ENCODE measurements around the gene LIN7A. TPM values are rescaled to one million over a fixed set of nuclear protein-coding genes. Genes with fewer than 3 reads are reported as not detected.
"Not testable (repeated sequence)": the region's sequence is repeated elsewhere in the genome, so short reads cannot be mapped to it uniquely, and the experiment has no call there.

The LIN7A gene
- total RNA-seq, 4 donors from 2014 or later, result 5.0 to 28.2 (median 20.7) TPM

DNA sequence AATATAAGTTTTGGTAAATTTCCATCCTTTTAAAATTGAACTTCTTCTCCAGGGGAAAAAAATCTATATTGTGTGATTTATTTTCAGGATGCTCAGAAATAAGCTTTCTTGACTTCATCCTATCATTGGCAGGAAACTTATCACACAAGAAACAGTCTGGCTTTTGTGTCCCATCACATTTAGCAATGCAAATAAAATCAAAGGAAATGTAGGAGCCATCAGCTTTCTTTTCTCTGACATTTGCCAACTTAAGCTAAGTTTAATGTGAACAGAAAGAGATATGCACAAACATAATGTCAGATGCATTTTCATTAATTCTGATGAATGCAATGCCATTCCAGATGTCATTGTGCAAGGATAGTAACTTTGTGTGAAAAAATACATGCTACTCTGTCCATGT, 56.6 kb downstream of the LIN7A start:
- no peak for DNase-seq
- H3K4me3 ChIP-seq, result no peak overlapping the region
- no peak for TF ChIP-seq POLR2A (IDR thresholded peaks at IDR 0.05)
- TF ChIP-seq, protein P1, sequence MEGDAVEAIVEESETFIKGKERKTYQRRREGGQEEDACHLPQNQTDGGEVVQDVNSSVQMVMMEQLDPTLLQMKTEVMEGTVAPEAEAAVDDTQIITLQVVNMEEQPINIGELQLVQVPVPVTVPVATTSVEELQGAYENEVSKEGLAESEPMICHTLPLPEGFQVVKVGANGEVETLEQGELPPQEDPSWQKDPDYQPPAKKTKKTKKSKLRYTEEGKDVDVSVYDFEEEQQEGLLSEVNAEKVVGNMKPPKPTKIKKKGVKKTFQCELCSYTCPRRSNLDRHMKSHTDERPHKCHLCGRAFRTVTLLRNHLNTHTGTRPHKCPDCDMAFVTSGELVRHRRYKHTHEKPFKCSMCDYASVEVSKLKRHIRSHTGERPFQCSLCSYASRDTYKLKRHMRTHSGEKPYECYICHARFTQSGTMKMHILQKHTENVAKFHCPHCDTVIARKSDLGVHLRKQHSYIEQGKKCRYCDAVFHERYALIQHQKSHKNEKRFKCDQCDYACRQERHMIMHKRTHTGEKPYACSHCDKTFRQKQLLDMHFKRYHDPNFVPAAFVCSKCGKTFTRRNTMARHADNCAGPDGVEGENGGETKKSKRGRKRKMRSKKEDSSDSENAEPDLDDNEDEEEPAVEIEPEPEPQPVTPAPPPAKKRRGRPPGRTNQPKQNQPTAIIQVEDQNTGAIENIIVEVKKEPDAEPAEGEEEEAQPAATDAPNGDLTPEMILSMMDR (IDR thresholded peaks at IDR 0.05), result no peak
- no peaks in the 10 kb centered on the region for H3K36me3 ChIP-seq
- H3K9me3 ChIP-seq, result no peaks in the 10 kb centered on the region
- no peaks in the 10 kb centered on the region for H3K4me1 ChIP-seq
- no peak overlapping the region for H3K27ac ChIP-seq
- no peaks in the 10 kb centered on the region for H3K27me3 ChIP-seq

DNA sequence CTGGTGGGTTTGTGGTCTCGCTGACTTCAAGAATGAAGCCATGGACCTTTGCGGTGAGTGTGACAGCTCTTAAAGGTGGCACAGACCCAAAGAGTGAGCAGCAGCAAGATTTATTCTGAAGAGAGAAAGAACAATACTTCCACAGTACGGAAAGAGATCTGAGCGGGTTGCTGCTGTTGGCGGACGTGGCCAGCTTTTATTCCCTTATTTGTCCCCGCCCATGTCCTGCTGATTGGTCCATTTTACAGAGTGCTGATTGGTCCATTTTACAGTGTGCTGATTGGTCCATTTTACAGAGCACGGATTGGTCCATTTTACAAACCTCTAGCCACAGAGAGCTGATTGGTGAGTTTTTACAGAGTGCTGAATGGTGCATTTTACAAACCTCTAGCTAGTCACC, 59.3 kb downstream of the LIN7A start:
- not testable (repeated sequence) for H3K27me3 ChIP-seq, H3K36me3 ChIP-seq, H3K9me3 ChIP-seq, H3K4me1 ChIP-seq, H3K27ac ChIP-seq, H3K4me3 ChIP-seq, DNase-seq

GRCh38 chr12:80877721-80878265, 59.9 kb downstream of the LIN7A start:
- no peaks in the 10 kb centered on the region for H3K27me3 ChIP-seq
- no peak for DNase-seq
- H3K27ac ChIP-seq, result no peak overlapping the region
- no peaks in the 10 kb centered on the region for H3K9me3 ChIP-seq
- H3K4me1 ChIP-seq, result no peaks in the 10 kb centered on the region
- H3K4me3 ChIP-seq, result no peak overlapping the region
- no peak for TF ChIP-seq POLR2A (IDR thresholded peaks at IDR 0.05)
- TF ChIP-seq, protein P1 (IDR thresholded peaks at IDR 0.05), result no peak
- H3K36me3 ChIP-seq, result no peaks in the 10 kb centered on the region

DNA sequence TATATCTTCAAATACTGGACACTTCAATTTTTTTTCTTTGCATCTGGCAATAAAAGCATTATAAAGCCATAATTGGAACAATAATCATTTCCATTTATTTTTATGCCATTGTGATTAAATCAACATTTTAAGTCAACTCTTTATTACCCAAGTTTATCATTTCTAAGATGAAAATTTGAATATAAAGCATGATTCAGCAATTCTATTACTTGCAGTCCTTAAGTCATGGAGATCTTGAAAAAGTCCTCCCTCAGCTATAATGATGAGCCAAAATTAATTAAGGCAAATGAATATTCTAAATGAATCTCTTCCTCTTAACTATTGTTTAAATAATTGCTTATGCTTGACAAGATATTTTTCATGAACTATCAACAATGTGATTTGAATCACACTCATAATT, 65.7 kb downstream of the LIN7A start:
- Histone ChIP-seq H3K27me3 (no peaks in the 10 kb centered on the region), H3K9me3 (no peaks in the 10 kb centered on the region), H3K27ac (no peak overlapping the region), H3K4me3 (no peak overlapping the region), H3K4me1 (no peaks in the 10 kb centered on the region), H3K36me3 (no peaks in the 10 kb centered on the region)
- no peak for DNase-seq
- no peak for TF ChIP-seq POLR2A (IDR thresholded peaks at IDR 0.05)
- TF ChIP-seq, protein P1 (IDR thresholded peaks at IDR 0.05), result no peak

DNA sequence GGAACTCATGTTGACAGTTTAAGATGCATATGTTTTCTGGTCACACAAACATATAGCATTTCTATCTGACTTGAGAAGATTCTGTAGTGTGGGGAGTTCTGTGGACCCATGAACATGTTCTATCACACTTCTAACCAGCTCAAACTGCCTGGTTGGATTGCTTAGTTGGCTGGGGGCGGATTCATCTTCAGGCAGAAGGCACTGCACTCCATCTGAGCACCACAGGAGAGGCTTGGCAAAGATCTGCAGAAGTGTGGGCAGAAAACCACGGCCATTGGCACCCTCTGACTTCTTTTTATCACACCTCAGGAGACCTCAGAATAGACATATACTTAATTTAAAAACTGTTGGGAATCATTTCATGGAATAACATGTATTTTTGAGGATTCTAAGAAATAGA, 68.5 kb downstream of the LIN7A start:
- no peak overlapping the region for H3K4me3 ChIP-seq
- no peaks in the 10 kb centered on the region for H3K9me3 ChIP-seq
- no peak for DNase-seq
- H3K27me3 ChIP-seq, result no peaks in the 10 kb centered on the region
- TF ChIP-seq, protein P1 (IDR thresholded peaks at IDR 0.05), result no peak
- TF ChIP-seq POLR2A (IDR thresholded peaks at IDR 0.05), result no peak
- H3K36me3 ChIP-seq, result no peaks in the 10 kb centered on the region
- no peaks in the 10 kb centered on the region for H3K4me1 ChIP-seq
- H3K27ac ChIP-seq, result no peak overlapping the region

DNA sequence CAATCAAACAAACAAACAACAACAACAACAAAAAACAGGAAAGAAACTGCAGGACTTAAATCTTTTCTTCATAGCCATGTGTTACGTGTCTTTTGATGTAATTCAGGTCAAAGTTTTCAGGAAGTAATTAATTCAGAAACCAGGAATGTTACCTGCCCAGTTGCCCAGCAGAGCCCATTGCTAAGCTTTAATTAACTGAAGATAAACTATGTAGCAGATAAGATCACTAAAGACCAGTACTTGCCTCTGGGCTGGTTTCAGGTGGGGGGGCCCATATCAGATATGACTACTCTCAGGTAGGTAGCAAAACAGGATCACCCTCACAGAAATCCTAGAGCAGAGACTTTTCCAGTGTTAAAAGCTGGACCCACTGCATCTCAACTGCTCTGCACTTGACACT, 69.2 kb downstream of the LIN7A start:
- TF ChIP-seq, protein P1 (IDR thresholded peaks at IDR 0.05), result no peak
- no peak for TF ChIP-seq POLR2A (IDR thresholded peaks at IDR 0.05)
- H3K36me3 ChIP-seq, result no peaks in the 10 kb centered on the region
- no peak overlapping the region for H3K4me3 ChIP-seq
- H3K27ac ChIP-seq, result peak overlapping the region in 2 of 4 donors; percentile 39 to 51
- H3K4me1 ChIP-seq, result no peaks in the 10 kb centered on the region
- peak in 1 of 3 donors; percentile 44 for DNase-seq
- no peaks in the 10 kb centered on the region for H3K27me3 ChIP-seq
- H3K9me3 ChIP-seq, result no peaks in the 10 kb centered on the region
